GM18498 (cell line): ENCODE data around the gene PBRM1.
"Not testable (repeated sequence)": the region's sequence is repeated elsewhere in the genome, so short reads cannot be mapped to it uniquely, and the experiment has no call there.

Source experiments
- ATAC-seq: cut with Tn5 transposase; IDR thresholded peaks from one replicate; pipeline ENCODE4 v1.9.1; 2021; ENCODE audit warnings: mild to moderate bottlenecking, moderate library complexity; ENCODE audit not compliant: unreplicated experiment

PBRM1 gene

DNA sequence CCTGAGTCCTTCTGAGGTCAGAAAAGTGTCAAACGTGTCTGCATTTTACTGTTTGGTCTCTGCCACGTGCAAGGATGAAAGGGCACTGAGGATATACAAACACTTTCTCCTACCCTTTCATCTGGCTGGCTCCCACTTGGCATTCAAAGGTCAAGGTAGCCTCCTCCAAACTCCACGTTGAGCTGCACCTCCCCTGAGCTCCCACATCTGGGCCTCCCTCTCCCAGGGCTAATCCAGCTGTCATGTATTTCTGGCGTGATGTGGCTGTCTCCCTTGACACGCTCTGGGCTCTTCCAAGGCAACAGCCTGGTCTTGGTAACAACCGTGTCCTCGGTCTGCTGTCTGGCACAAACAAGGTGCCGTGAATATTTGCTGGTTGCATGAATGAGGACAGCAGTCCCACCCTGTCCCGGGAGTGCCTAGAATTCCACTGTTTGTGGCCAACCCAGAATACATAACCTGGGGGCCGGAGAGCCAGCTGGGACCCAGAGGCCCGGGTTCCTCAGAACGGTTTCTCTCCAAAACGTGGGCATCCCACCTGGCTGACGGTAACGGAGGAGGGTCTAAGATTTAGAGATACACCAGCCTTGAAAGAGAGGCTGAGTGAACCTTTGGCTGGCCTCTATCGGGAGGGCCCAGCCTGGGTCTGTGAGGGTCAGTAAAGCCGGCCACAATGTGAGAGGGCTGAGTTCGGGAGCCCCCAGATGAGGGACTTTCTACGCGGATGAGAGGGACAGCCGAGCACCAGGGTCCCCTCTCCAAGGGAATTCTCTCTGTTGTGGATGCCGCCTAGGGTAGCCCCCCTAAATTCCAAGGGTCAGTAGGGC lies 19.1 kb upstream of the PBRM1 start:
- ATAC-seq: peak; percentile 1

DNA sequence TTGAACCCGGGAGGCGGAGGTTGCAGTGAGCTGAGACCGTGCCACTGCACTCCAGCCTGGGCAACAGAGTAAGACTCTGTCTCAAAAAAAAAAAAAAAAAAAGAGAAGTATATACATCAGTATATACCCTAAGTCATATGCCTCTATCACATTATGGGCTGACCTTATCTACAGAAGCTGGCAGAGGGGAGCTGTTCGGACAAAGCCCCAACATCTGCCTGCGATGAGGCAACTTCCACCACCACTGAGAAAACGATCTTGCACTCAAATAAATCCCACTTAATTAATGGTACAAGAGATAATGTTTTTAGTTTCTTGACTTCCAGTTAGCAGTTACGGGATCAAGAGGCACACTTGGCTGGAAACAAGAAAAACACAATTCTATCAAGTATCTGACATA lies 17.6 kb upstream of the PBRM1 start:
- no peak for ATAC-seq

DNA sequence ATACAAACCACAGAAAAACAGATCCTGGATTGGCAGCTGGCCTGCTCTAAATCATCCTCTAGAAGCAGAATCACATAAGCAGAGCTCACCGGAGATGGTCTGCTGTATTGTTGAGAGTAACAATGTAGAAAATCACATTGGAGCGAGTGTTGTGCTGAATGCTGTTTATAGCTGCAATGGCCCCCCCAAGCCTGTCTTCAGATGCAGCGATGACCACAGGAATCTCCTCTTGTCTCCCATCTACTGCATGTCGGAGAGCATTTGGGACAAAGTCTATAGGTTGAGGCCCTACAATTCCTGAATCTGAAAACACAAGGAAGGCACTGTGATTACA lies 11.9 kb upstream of the PBRM1 start:
- no peak for ATAC-seq

DNA sequence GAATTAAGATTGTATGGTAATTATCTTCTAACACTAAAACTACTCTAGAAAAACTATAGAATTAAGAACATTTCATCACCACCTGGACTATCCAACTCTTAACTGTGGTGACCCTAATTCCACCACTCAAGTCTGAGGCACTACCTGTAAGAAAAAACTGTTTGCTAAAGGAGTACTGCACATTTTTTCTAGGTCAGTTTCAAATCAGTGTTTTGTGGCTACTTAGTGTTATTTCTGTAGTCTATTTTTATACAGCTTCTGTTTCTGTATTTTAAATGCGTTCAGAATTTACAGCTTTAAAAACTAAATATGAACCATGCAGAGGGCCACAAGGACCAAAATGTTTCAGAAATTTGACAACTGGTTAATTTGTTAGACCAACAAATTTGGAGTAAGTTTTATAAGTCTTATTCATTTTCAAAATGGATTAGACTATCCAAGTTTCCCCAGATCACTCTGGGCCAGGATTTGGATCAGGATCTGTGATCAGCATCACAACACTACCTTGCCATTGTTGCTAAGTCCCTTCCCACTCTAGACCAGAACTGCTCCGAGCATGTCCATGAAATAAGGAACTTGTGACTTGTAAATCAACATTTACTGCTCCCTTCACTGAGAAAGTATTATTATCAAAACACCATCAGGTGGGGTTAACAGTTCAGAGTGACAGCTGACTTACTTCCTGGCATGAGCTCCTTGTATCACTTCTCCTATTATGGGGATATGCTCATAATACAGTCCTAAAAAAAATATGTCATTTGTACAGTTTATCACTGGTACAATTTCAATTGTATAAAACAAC lies 11.3 kb upstream of the PBRM1 start:
- no peak for ATAC-seq

DNA sequence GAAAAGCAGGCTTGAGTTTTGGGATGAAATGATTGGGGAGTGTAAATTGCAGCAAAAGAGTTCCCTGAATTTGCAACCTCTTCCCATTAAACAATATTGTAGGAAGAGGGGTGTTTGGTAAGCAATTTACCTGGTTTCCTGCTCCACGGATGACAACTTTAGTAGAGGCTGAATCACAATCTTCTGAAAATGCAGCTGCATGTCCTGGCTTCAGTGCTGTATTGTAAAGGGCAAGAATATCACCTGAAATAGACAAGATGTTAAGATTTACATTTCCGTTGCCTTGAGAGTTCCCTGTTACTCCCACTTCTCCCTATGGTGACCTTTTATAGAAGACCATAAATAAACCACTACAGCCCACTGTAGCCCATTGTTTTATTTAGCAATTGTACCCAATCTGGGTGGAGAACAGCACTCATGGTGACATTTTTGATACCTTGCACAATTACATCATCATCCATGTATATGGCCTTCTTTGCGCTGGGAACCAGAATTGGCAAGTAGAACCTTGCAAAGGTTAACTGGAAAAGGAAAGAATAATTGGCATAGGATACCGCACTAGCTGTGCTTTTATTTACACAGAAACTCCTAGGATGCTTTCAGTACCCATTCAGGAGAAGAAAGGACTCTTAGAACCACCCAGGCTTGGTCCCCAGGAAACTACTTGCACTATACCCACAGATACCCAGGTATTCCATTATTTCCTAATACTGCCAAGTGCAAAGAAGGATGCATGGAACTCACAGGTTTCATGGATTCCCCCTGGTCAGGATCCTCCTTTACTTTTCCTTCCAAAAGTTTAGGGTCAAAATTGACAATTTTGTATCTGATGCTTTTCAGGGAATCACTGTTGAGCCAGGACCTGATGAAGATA lies 10.3 kb upstream of the PBRM1 start:
- no peak for ATAC-seq

DNA sequence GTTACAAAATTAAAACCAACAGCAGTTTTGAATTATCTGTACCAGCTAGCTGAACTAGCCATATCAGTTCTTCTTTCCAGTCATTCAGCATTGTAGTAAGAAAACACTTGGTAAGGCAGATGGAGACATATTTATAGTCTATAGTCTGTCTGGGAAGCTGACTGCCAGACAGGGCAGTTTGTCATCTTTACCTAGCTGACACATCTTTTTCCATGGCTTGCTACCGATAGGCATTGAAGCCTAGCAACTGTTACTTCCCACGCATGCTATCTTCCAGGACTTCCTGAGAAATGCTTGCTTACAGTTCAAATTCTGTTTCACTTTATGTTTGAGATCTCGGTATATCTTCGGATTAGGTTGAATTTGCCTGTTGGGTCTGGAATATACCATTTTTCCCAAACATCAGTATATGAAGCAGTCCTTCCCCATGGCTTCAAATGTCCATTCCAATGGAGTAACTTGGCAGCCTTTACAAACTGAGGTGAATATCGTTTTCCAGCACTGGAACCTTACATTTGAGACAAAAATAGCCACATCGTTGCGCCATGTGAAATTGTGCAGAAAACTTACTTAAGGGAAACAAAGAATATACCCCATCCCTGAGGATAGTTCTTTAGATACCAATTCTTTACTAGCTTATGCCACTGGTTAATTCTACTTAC lies 8.9 kb upstream of the PBRM1 start:
- ATAC-seq: no peak

DNA sequence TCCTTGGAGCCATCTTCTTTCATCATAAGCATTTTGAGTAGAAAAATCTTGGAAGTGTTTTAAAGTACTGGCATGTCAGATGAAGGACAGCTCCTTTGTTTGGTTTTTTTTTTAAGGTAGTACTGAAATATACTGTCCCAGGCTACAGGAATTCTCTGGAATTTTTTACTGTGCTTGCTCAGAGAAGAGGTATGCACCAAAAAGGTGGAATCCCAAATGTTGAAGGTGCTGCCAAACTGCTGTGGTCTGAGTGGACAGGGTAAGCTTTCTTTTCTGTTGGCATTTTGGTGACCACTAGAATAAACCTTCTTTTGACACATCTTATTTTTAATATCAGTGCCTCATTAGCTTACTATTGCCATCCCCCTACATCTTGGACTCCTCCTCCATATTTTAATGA lies 7.4 kb upstream of the PBRM1 start:
- no peak for ATAC-seq

DNA sequence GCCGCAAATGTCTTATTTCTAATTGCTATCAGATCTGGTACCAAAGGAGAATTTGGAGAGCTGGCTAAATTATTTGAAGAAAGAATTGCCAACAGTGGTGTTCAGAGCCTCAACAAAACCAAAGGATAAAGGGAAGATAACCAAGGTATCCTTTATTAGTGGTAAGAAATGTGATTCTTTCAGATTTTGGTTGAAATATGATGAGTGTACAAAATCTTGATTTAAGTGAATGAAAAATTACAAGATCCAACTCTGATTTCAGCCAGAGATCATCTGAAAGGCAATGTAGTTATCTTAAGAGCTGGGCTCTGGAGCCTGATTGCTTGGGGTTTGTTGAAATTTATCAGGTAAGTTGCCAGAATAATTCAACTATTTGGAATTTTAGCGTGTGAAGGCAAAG lies 4.8 kb upstream of the PBRM1 start:
- no peak for ATAC-seq

DNA sequence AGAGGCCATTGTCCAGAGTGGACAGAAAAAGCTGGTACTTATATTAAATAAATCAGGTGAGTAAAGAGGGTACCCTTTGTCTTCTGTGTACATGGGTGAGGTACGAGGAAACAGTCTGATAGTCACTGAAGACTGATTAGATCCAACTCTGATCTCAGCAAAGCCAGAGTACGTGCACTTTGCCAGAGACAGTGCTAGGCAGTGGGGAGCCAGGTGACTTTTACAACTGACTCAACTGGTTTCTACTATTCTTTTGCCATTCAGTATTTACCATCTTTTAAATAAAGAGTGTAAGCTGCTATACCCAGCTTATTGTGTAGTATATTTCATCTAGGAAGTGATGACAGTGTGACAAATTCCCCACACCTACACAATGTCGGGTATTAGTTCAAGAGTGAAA lies 3.4 kb upstream of the PBRM1 start:
- no peak for ATAC-seq

DNA sequence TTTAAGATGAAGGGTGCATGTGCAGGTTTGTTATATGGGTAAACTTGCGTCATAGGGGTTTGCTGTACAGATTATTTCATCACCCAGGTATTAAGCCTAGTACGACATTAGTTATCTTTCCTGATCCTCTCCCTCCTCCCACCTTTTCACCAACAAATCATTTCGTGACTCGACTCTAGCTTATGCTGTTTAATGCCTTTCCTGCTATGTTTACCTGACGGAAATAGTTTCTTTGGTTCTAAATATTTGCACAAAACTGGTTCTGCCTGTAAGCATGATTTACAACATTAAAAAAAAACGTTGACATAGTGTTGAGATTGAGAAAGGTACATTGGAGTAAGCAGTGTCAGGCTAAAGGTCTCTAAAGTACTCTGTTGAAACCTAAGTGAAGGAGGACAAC lies 2.6 kb upstream of the PBRM1 start:
- ATAC-seq: no peak

DNA sequence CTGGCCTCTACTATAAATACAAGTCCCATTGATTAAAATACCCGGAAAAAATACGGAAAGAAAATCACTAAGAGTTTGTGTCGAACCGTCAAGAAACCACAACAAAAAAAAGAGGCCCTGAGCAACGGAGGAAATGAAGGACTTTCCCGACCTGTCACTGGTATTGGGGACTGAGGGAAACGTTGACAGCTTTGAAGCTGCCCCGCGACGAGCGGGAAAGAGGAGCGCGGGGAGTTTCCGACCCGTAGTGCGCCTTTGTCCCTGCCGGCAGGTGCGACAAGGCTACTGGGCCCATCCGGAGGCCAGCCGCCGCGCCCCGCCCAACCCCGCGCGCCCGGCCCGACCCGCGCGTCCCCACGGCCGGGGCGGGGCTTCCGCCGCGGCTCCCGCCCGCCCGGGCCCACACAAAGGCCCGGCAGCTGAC lies 416 bp downstream of the PBRM1 start:
- ATAC-seq: peak; percentile 85

DNA sequence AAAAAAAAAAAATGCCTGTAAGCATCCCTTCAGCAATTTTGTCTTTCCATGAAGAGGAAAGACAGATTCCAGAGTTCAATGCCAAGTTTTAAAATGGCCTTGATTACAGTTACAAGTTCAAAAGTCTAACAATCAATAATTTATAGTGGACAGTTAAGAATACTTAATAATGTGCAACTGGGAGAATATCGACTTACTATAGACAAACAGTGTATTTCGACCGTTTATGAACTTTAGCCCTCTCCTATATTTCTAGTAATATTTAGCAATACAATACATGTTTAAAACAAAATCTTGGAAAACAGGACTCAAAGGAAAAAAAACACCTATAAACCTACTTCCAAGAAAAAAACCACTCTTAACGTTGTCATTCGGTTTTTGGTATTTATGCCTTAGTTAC lies 1.5 kb downstream of the PBRM1 start:
- ATAC-seq: no peak

DNA sequence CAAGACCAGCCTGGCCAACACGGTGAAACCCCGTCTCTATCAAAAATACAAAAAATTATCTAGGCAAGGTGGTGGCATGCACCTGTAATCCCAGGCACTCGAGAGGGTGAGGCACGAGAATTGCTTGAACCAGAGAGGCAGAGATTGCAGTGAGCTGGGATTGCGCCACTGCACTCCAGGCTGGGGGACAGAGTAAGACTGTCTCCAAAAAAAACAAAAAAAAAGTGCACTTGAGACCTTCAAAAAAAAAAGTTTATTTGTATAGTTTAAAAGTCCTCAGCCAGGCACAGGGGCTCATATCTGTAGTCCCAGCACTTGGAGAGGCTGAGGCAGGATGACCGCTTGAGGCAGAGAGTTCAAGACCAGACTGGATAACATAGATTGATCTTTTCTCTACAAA lies 2.1 kb downstream of the PBRM1 start:
- ATAC-seq: no peak

DNA sequence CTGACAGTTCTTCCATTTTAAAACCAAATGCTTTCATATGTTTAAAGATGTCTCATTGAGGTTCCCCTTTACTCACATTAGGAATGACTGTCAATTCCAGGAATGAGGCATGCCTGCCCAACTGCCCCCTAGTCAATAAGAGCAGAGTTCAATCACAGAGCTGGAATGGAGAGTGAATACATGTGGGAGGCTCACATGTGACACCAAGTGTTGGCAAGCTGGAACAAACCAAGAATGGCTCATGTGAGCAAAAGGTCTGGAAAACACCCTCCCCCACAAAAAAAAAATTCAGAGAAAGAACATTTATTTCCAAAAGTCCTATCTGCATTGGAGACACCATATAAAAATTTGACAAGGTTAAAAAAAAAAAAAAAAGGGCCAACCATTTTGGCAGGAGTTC lies 3.7 kb downstream of the PBRM1 start:
- no peak for ATAC-seq

DNA sequence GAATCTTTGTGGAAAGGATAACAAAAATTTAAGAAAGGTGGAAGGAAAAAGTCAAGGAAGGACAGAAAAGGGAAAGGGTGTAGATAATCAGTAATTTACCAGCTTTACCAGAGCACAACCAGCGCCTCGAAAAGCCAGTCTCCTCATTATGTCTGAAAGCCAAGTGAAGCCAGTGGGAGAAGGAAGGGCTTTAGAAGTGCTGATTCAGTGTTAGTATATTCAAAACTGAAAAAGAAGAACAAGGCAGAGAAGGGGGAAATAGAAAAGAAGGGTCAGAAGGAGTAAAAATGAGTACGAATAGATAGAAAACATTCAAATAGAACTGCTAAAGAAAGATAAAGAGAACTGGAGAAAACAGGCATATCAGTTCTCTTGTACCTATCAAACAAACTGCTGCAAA lies 4.1 kb downstream of the PBRM1 start:
- ATAC-seq: no peak

DNA sequence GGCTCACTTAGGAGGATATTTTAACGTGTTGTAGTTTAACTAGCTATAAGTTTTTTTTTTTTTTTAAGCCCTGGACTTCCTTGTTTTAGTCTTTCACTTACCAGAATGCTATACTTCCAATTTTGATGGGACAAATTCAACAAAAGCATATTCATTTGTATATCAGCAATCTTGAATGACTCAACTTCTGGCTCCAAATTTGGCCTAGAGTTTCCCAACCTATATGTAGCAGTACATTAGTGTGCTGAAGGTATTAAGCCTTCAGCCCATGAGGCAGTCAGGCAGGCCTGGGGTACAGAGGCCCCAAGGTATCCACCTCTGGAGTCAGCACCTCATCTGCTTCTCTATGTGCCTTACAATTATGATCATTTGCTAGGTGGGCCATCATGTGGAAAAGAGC lies 5.9 kb downstream of the PBRM1 start:
- no peak for ATAC-seq

DNA sequence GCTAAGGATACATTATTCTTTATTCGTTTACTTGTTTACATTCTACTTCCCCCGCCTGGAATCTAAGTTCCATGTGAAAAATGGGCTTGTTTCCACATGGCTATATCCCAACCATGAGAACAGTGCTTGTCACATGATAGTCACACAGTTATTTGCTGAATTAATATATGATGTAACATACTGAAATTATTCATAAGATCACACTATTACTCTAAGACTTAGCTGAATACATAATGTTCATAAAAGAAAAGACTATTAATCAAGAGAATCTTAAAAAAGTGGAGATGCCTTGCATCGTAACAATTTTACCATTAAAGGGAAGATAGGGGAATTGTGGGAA lies 6.5 kb downstream of the PBRM1 start:
- ATAC-seq: no peak

DNA sequence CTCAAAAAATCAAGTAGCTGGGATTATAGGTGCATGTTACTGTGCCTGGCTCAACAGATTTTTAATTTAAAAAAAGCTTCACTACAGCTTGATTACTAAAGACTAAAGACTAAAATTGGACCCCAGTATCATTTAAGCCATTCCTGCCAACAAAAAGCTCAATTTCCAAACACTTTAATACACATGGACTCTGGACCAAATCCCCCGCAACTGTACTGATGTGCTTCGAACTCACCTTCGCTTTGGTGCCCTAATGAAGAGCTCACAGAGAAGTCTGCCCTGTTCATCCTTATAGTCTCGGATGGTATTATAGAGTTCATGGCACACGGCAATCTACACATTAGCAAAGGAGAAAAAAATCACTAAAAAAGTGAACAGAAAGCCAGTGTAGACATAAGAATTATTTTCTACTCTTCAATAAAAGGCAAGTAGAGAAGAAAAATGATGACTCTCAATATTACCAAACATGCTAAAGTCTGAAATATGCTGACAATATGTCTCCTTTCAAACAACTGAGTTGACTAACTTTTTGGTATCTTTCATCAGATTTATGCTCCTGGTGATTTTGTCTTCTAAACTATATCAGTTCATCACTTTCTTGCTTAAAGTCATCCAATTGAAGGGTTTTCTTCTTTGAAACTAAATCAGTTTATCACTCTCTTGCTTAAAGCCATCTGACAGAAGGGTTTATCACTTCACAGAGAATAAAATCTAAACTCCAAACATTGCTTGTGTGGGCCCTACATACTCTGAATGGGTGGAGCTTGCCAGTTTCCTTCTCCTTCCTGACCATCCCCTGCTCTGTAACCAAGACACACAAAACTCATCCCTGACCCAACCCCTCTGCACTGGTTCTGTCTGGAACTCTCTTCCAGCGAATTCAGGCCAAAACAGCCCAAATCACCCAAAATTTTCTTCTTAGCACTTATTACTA lies 7.2 kb downstream of the PBRM1 start:
- ATAC-seq: no peak

DNA sequence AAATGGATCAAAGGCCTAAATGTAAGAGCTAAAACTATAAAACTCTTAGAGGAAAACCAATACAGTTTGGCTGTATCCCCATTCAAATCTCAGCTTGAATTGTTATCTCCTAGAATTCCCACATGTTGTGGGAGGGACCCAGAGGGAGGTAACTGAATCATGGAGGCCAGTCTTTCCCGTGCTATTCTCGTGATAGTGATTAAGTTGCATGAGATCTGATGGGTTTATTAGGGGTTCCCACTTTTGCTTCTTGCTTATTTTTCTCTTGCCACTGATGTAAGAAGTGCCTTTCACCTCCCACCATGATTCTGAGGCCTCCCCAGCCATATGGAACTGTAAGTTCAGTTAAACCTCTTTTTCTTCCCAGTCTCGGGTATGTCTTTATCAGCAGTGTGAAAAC lies 9.5 kb downstream of the PBRM1 start:
- ATAC-seq: not testable (repeated sequence)

DNA sequence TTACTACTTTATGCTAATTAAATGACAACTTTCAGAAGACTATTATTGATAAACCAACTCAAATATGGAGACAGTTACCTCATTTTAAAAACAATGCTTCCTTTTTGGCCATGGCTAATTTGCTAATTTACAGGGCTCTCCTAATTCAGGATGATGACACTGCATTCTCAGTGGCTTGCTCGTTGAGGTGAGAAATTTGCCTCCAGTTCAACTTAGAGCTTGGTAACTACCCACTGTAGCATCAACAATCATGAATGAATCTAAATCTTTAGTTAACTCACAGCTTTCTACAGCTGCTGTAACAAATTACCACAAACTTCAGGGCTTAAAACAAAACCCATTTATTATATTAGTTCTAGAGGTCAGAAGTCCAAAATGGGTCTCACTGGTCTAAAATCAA lies 14.0 kb downstream of the PBRM1 start:
- ATAC-seq: no peak
